ENCODE results near the gene KCNAB1.
A peak's percentile ranks its signal among the peaks of the same experiment; 100 is the strongest.
"Not testable (repeated sequence)": the region's sequence is repeated elsewhere in the genome, so short reads cannot be mapped to it uniquely, and the experiment has no call there.

KCNAB1 gene

GRCh38 chr3:156548041-156548687 lies 427.8 kb downstream of the KCNAB1 start:
- DNase-seq = no peak

GRCh38 chr3:156548902-156549301 lies 428.5 kb downstream of the KCNAB1 start:
- DNase-seq = no peak

- no peak for DNase-seq
These were observed 430.9 kb downstream of the KCNAB1 start for GRCh38 chr3:156551261-156551660.

GRCh38 chr3:156551746-156552145 lies 431.4 kb downstream of the KCNAB1 start:
- no peak for DNase-seq

GRCh38 chr3:156552973-156553372 lies 432.6 kb downstream of the KCNAB1 start:
- DNase-seq = no peak

GRCh38 chr3:156553705-156554356 lies 433.5 kb downstream of the KCNAB1 start:
- no peak for DNase-seq

GRCh38 chr3:156554515-156554841 lies 434.1 kb downstream of the KCNAB1 start:
- no peak for DNase-seq

- DNase-seq = peak; percentile 96 to 99 (median 99)
These were observed 434.7 kb downstream of the KCNAB1 start, which contains the start of gene SSR3 for GRCh38 chr3:156554842-156555687. Gene SSR3 (minus strand): TSS chr3:156555117. CDS start chr3:156555089, 28 bp downstream.

- DNase-seq = no peak
These were observed 438.0 kb downstream of the KCNAB1 start for GRCh38 chr3:156558389-156558788.

- no peak for DNase-seq
These were observed 438.9 kb downstream of the KCNAB1 start for GRCh38 chr3:156559321-156559720.

- DNase-seq = no peak
These were observed 441.2 kb downstream of the KCNAB1 start for GRCh38 chr3:156561533-156561932.

GRCh38 chr3:156562486-156562885 lies 442.1 kb downstream of the KCNAB1 start:
- DNase-seq = not testable (repeated sequence)

- no peak for DNase-seq
These were observed 443.7 kb downstream of the KCNAB1 start for GRCh38 chr3:156563900-156564682.

- DNase-seq = not testable (repeated sequence)
These were observed 448.6 kb downstream of the KCNAB1 start for GRCh38 chr3:156569016-156569415.

GRCh38 chr3:156569881-156570280 lies 449.5 kb downstream of the KCNAB1 start:
- DNase-seq = not testable (repeated sequence)

- DNase-seq = no peak
These were observed 455.3 kb downstream of the KCNAB1 start for GRCh38 chr3:156575641-156576040.

- DNase-seq = no peak
These were observed 455.7 kb downstream of the KCNAB1 start for GRCh38 chr3:156576051-156576450.

GRCh38 chr3:156576651-156577348 lies 456.4 kb downstream of the KCNAB1 start:
- DNase-seq = no peak

- DNase-seq = no peak
These were observed 457.4 kb downstream of the KCNAB1 start for GRCh38 chr3:156577736-156578135.

GRCh38 chr3:156579427-156579851 lies 459.1 kb downstream of the KCNAB1 start:
- no peak for DNase-seq

- DNase-seq = no peak
These were observed 460.7 kb downstream of the KCNAB1 start for GRCh38 chr3:156581033-156581432.

GRCh38 chr3:156581954-156582353 lies 461.6 kb downstream of the KCNAB1 start:
- DNase-seq = no peak
